Suprapubic skin (tissue), 4 donors: ENCODE data around the gene CDKL1.

ENCODE experiments used
- EP300 ChIP-seq: sonication (generic); formaldehyde crosslinking; IDR thresholded peaks from one replicate; pipeline ENCODE4 v1.6.1; 2017; ENCODE audit warnings: antibody characterized with exemption
- POLR2A ChIP-seq, 2 donors: fragments of 450-650 bp; IDR thresholded peaks; one replicate each; pipeline ENCODE4 v1.6.1; 2017; ENCODE audit warnings: antibody characterized with exemption in 2 of 2, mild to moderate bottlenecking in 2 of 2, moderate library complexity in 2 of 2
- POLR2AphosphoS5 ChIP-seq, 3 donors: sonication (generic); formaldehyde crosslinking; IDR thresholded peaks; one replicate each; pipeline ENCODE4 v1.6.1; 2017; ENCODE audit warnings: antibody characterized with exemption in 3 of 3
- TF ChIP-seq, protein P1 (sequence below), 2 donors: fragments of 200-600 bp in 1 of 2; fragments of 450-650 bp in 1 of 2; sonication (generic) in 1 of 2; IDR thresholded peaks; one replicate each; pipeline ENCODE4 v1.5.1; 2016 to 2019; ENCODE audit warnings: antibody characterized with exemption in 2 of 2, mild to moderate bottlenecking in 1 of 2, moderate library complexity in 1 of 2

DNA sequence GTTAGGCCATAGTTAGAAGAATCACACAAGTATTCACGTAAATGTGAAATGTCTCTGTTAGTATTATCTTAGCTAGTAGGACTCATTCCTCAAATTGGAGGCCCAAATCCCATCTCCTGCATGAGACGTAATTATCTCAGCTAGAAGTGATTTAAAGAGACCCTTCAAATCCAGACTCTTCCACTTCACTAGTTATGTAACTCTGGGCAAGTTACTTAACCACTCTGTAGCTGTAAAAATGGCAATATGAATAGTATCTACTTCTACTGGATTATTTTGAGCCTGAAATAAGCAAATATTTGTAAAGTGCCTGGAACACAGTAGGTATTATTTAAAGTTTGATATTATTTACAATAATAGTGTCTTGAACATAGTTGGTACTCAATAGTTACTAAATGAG, 28.4 kb upstream of the CDKL1 start:
- TF ChIP-seq, protein P1, sequence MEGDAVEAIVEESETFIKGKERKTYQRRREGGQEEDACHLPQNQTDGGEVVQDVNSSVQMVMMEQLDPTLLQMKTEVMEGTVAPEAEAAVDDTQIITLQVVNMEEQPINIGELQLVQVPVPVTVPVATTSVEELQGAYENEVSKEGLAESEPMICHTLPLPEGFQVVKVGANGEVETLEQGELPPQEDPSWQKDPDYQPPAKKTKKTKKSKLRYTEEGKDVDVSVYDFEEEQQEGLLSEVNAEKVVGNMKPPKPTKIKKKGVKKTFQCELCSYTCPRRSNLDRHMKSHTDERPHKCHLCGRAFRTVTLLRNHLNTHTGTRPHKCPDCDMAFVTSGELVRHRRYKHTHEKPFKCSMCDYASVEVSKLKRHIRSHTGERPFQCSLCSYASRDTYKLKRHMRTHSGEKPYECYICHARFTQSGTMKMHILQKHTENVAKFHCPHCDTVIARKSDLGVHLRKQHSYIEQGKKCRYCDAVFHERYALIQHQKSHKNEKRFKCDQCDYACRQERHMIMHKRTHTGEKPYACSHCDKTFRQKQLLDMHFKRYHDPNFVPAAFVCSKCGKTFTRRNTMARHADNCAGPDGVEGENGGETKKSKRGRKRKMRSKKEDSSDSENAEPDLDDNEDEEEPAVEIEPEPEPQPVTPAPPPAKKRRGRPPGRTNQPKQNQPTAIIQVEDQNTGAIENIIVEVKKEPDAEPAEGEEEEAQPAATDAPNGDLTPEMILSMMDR (IDR thresholded peaks at IDR 0.05): no peak
- no peak for TF ChIP-seq POLR2AphosphoS5 (IDR thresholded peaks at IDR 0.05)
- no peak for TF ChIP-seq EP300
- no peak for TF ChIP-seq POLR2A (IDR thresholded peaks at IDR 0.05)
